ENCODE data around the gene ALG12. TPM values are rescaled to one million over a fixed set of nuclear protein-coding genes. Genes with fewer than 3 reads are reported as not detected.

Gene ALG12
- total and polyA plus RNA-seq, 2 experiments from 2014 or later: 18.7 to 23.3 TPM

DNA sequence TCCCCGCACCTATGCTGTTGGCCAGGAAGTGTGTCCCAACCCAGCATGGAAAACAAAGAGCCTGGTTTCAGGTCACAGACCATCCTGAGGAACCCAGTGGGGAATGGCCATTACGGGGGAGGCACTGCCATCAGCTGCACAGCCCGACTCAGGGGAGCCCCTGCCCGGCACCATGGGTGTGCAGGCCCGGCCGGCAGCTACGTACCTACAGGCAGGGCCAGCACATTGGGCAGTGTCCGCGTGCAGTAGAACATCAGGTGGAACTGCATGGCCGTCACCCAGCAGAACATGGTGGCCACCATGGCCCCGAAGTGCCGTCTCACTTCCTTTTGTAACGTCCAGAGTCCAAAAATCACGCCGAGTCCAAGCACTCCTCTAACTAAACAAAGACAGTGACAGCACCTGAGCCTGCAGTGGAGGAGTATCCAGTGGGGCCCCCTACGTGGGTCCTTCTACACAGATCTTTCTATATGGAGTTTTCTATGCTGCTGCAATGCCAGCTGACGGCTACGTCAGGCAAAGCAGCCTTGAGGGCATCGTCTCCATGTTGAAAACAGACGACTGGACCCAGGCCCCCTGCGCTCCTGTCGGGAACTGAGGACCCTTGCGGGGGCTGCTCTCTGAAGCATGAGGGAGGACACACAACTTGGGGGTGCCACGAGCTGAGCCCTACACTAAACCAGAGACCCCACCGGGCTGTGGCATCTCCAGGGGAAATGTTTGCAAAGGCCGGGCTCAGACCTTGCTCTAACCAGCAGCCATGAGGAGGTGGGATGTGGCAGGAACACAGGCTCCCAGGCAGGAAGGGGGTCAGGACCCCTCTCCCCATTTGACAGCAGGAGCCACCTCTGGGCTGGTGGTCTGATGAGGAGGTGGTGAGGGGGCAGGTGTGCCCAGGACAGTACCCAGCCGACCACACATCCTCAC, 7.7 kb downstream of the ALG12 start:
- Histone ChIP-seq H3K27ac (ENCODE audit: low read depth) (no peak overlapping the region), H3K79me2 (replicated peaks; ENCODE audit: insufficient read depth) (no peaks in the 10 kb centered on the region), H3K9me2 (ENCODE audit: insufficient read depth) (no peaks in the 10 kb centered on the region), H3K4me3 (no peak overlapping the region), H3F3A (replicated peaks; ENCODE audit: low read depth) (no peaks in the 10 kb centered on the region), H3K27me3 (ENCODE audit: insufficient read depth) (no peaks in the 10 kb centered on the region), H3K4me2 (no peak overlapping the region), H3K4me1 (ENCODE audit: insufficient read depth) (no peaks in the 10 kb centered on the region), H2AFZ (no peak overlapping the region), H4K20me1 (replicated peaks; ENCODE audit: insufficient read depth) (no peaks in the 10 kb centered on the region; the same call in 1 of the 2 replicates), H3K36me3 (ENCODE audit: insufficient read depth) (no peaks in the 10 kb centered on the region)
- H3K4me3 Mint-ChIP-seq: no peak overlapping the region
- DNase-seq (ENCODE audit: low spot score) (no peak), ATAC-seq (no peak)
- H3K9me3 Mint-ChIP-seq: no peaks in the 10 kb centered on the region
- no peaks in the 10 kb centered on the region for H3K4me1 Mint-ChIP-seq
- TF ChIP-seq, protein P1, sequence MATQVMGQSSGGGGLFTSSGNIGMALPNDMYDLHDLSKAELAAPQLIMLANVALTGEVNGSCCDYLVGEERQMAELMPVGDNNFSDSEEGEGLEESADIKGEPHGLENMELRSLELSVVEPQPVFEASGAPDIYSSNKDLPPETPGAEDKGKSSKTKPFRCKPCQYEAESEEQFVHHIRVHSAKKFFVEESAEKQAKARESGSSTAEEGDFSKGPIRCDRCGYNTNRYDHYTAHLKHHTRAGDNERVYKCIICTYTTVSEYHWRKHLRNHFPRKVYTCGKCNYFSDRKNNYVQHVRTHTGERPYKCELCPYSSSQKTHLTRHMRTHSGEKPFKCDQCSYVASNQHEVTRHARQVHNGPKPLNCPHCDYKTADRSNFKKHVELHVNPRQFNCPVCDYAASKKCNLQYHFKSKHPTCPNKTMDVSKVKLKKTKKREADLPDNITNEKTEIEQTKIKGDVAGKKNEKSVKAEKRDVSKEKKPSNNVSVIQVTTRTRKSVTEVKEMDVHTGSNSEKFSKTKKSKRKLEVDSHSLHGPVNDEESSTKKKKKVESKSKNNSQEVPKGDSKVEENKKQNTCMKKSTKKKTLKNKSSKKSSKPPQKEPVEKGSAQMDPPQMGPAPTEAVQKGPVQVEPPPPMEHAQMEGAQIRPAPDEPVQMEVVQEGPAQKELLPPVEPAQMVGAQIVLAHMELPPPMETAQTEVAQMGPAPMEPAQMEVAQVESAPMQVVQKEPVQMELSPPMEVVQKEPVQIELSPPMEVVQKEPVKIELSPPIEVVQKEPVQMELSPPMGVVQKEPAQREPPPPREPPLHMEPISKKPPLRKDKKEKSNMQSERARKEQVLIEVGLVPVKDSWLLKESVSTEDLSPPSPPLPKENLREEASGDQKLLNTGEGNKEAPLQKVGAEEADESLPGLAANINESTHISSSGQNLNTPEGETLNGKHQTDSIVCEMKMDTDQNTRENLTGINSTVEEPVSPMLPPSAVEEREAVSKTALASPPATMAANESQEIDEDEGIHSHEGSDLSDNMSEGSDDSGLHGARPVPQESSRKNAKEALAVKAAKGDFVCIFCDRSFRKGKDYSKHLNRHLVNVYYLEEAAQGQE (IDR thresholded peaks at IDR 0.05; ENCODE audit: unreplicated experiment): no peak
- no peak for TF ChIP-seq EZH2phosphoT487 (IDR thresholded peaks at IDR 0.05; ENCODE audit: unreplicated experiment)
- TF ChIP-seq JUNB (IDR thresholded peaks at IDR 0.05; ENCODE audit: unreplicated experiment): no peak
- TF ChIP-seq, protein P2, sequence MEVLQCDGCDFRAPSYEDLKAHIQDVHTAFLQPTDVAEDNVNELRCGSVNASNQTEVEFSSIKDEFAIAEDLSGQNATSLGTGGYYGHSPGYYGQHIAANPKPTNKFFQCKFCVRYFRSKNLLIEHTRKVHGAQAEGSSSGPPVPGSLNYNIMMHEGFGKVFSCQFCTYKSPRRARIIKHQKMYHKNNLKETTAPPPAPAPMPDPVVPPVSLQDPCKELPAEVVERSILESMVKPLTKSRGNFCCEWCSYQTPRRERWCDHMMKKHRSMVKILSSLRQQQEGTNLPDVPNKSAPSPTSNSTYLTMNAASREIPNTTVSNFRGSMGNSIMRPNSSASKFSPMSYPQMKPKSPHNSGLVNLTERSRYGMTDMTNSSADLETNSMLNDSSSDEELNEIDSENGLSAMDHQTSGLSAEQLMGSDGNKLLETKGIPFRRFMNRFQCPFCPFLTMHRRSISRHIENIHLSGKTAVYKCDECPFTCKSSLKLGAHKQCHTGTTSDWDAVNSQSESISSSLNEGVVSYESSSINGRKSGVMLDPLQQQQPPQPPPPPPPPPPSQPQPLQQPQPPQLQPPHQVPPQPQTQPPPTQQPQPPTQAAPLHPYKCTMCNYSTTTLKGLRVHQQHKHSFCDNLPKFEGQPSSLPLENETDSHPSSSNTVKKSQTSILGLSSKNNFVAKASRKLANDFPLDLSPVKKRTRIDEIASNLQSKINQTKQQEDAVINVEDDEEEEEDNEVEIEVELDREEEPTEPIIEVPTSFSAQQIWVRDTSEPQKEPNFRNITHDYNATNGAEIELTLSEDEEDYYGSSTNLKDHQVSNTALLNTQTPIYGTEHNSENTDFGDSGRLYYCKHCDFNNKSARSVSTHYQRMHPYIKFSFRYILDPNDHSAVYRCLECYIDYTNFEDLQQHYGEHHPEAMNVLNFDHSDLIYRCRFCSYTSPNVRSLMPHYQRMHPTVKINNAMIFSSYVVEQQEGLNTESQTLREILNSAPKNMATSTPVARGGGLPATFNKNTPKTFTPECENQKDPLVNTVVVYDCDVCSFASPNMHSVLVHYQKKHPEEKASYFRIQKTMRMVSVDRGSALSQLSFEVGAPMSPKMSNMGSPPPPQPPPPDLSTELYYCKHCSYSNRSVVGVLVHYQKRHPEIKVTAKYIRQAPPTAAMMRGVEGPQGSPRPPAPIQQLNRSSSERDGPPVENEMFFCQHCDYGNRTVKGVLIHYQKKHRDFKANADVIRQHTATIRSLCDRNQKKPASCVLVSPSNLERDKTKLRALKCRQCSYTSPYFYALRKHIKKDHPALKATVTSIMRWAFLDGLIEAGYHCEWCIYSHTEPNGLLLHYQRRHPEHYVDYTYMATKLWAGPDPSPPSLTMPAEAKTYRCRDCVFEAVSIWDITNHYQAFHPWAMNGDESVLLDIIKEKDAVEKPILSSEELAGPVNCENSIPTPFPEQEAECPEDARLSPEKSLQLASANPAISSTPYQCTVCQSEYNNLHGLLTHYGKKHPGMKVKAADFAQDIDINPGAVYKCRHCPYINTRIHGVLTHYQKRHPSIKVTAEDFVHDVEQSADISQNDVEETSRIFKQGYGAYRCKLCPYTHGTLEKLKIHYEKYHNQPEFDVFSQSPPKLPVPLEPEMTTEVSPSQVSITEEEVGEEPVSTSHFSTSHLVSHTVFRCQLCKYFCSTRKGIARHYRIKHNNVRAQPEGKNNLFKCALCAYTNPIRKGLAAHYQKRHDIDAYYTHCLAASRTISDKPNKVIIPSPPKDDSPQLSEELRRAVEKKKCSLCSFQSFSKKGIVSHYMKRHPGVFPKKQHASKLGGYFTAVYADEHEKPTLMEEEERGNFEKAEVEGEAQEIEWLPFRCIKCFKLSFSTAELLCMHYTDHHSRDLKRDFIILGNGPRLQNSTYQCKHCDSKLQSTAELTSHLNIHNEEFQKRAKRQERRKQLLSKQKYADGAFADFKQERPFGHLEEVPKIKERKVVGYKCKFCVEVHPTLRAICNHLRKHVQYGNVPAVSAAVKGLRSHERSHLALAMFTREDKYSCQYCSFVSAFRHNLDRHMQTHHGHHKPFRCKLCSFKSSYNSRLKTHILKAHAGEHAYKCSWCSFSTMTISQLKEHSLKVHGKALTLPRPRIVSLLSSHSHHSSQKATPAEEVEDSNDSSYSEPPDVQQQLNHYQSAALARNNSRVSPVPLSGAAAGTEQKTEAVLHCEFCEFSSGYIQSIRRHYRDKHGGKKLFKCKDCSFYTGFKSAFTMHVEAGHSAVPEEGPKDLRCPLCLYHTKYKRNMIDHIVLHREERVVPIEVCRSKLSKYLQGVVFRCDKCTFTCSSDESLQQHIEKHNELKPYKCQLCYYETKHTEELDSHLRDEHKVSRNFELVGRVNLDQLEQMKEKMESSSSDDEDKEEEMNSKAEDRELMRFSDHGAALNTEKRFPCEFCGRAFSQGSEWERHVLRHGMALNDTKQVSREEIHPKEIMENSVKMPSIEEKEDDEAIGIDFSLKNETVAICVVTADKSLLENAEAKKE (CRISPR knock-in tag; IDR thresholded peaks at IDR 0.05): no peak
- H3K27ac Mint-ChIP-seq: no peak overlapping the region
- peaks cover 14% of the 10 kb centered on the region; the same call in 2 of the 3 replicates for H3K36me3 Mint-ChIP-seq (ENCODE audit: low read depth)
- H3K27me3 Mint-ChIP-seq (ENCODE audit: insufficient read depth, low read depth, poor library complexity): peaks cover 17% of the 10 kb centered on the region

Data from GM23338 (cell line).